H1 (cell line): ENCODE measurements around the gene FBLN2. TPM values are rescaled to one million over a fixed set of nuclear protein-coding genes. Genes with fewer than 3 reads are reported as not detected.

Experiments used
- CTCF ChIA-PET: fragments of 300-600 bp; sonication (Branson Sonifier 250); formaldehyde crosslinking; loops from one replicate; lab custom pipeline; 2021; ENCODE audit not compliant: partially characterized antibody; lab: Charles Lee
- POLR2A ChIA-PET: fragments of 300-600 bp; sonication (Branson Sonifier 250); formaldehyde crosslinking; loops from one replicate; lab custom pipeline; 2021; ENCODE audit warnings: inconsistent platforms; ENCODE audit not compliant: partially characterized antibody; lab: Charles Lee
- DNase-seq, 2 experiments: peaks; one replicate each; pipeline versions ENCODE4 v3.0.0 to v3.0.0-alpha.2; 2010 to 2022; ENCODE audit warnings: low spot score in 2 of 2, low read depth in 1 of 2, mixed read lengths in 1 of 2
- FAIRE-seq: peaks from 2 replicates; lab custom pipeline; 2011; peaks lifted over from hg19 to GRCh38; lab: Jason Lieb, UNC
- H2AFZ ChIP-seq: 2 replicates; pipeline ENCODE4 v1.8.1; 2012; ENCODE audit warnings: low read length, inconsistent platforms
- H2AK5ac ChIP-seq: 2 replicates; pipeline ENCODE4 v1.6.1; 2013; ENCODE audit warnings: low read depth, low read length
- H2BK120ac ChIP-seq: replicated peaks from 2 replicates; pipeline ENCODE3; 2013; ENCODE audit warnings: low read depth, low read length, inconsistent platforms
- H2BK12ac ChIP-seq: 2 replicates; pipeline ENCODE4 v1.6.1; 2013; ENCODE audit warnings: low read depth, low read length
- H2BK15ac ChIP-seq: 2 replicates; pipeline ENCODE4 v1.6.1; 2013; ENCODE audit warnings: low read length
- H2BK20ac ChIP-seq: 2 replicates; pipeline ENCODE4 v1.6.1; 2013; ENCODE audit warnings: low read length
- H2BK5ac ChIP-seq: 2 replicates; pipeline ENCODE4 v1.6.1; 2013; ENCODE audit warnings: low read depth, low read length
- H3K14ac ChIP-seq: 2 replicates; pipeline ENCODE4 v1.6.1; 2013; ENCODE audit warnings: inconsistent platforms; ENCODE audit not compliant: insufficient read length
- H3K18ac ChIP-seq: 2 replicates; pipeline ENCODE4 v1.6.1; 2013; ENCODE audit warnings: low read length; ENCODE audit errors: extremely low read depth
- H3K23ac ChIP-seq: 2 replicates; pipeline ENCODE4 v1.6.1; 2013; ENCODE audit warnings: inconsistent platforms; ENCODE audit not compliant: insufficient read length
- H3K23me2 ChIP-seq: 2 replicates; pipeline ENCODE4 v1.6.1; 2013; ENCODE audit warnings: low read depth, low read length
- H3K27ac ChIP-seq: 2 replicates; pipeline ENCODE4 v1.6.1; 2011; ENCODE audit warnings: low read depth, low read length, inconsistent platforms
- H3K27me3 ChIP-seq, 4 experiments: replicated peaks in 1 of 4; 1 replicate in 1 of 4; 2 replicates in 3 of 4; pipeline versions ENCODE4 v1.6.1 to v1.8.1; 2011 to 2013; ENCODE audit warnings: low read length in 3 of 4, mild to moderate bottlenecking in 3 of 4, inconsistent platforms in 2 of 4, mixed read lengths in 2 of 4, moderate library complexity in 1 of 4; ENCODE audit not compliant: control insufficient read depth in 3 of 4, insufficient read depth in 3 of 4; ENCODE audit errors: extremely low read depth in 1 of 4
- H3K36me3 ChIP-seq, 4 experiments: 2 replicates each; pipeline versions ENCODE4 v1.6.1 to v1.8.1; 2011 to 2013; ENCODE audit warnings: mild to moderate bottlenecking in 4 of 4, low read length in 3 of 4, moderate library complexity in 2 of 4, control low read depth in 1 of 4, inconsistent platforms in 1 of 4; ENCODE audit not compliant: insufficient read depth in 4 of 4, control insufficient read depth in 2 of 4
- H3K4ac ChIP-seq: replicated peaks from 2 replicates; pipeline ENCODE3; 2013; ENCODE audit warnings: low read length, low read depth, mixed read lengths, inconsistent platforms; ENCODE audit not compliant: insufficient read length
- H3K4me1 ChIP-seq, 4 experiments: replicated peaks in 1 of 4; 1 replicate in 1 of 4; 2 replicates in 3 of 4; pipeline versions ENCODE4 v1.6.1 to v1.8.1; 2011 to 2013; ENCODE audit warnings: low read length in 3 of 4, inconsistent platforms in 2 of 4, mixed read lengths in 1 of 4; ENCODE audit not compliant: insufficient read depth in 4 of 4, control insufficient read depth in 3 of 4
- H3K4me2 ChIP-seq, 2 experiments: 2 replicates each; pipeline versions ENCODE4 v1.6.1 to v1.8.1; 2011 to 2013; ENCODE audit warnings: low read depth in 2 of 2, low read length in 2 of 2, control low read depth in 1 of 2, inconsistent platforms in 1 of 2, mild to moderate bottlenecking in 1 of 2; ENCODE audit not compliant: insufficient read depth in 1 of 2
- H3K4me3 ChIP-seq, 4 experiments: fragments of 200-600, 300-600 bp in 1 of 4; sonication (generic), shearing (Covaris generic), sonication (Bioruptor Twin) in 1 of 4; 2 replicates each; pipeline versions ENCODE4 v1.5.1 to v1.8.1; 2011 to 2016; ENCODE audit warnings: low read length in 4 of 4, low read depth in 3 of 4, control low read depth in 2 of 4, inconsistent platforms in 2 of 4, mild to moderate bottlenecking in 2 of 4, mixed read lengths in 1 of 4, moderate library complexity in 1 of 4; ENCODE audit not compliant: insufficient read depth in 2 of 4; ENCODE audit errors: extremely low read depth in 1 of 4
- H3K56ac ChIP-seq: replicated peaks from 2 replicates; pipeline ENCODE3; 2013; ENCODE audit warnings: low read depth, mild to moderate bottlenecking, mixed read lengths, low read length, inconsistent platforms; ENCODE audit not compliant: insufficient read length
- H3K79me1 ChIP-seq: 2 replicates; pipeline ENCODE4 v1.6.1; 2013; ENCODE audit warnings: low read depth, low read length, control low read depth
- H3K79me2 ChIP-seq, 2 experiments: 2 replicates each; pipeline versions ENCODE4 v1.6.1 to v1.8.1; 2012 to 2013; ENCODE audit warnings: low read length in 2 of 2, mild to moderate bottlenecking in 2 of 2, inconsistent platforms in 1 of 2; ENCODE audit not compliant: insufficient read depth in 2 of 2, control insufficient read depth in 1 of 2
- H3K9ac ChIP-seq, 4 experiments: replicated peaks in 1 of 4; 1 replicate in 1 of 4; 2 replicates in 3 of 4; pipeline versions ENCODE4 v1.6.1 to v1.8.1; 2011 to 2013; ENCODE audit warnings: low read depth in 3 of 4, low read length in 3 of 4, control low read depth in 2 of 4, mild to moderate bottlenecking in 2 of 4, moderate library complexity in 2 of 4, inconsistent platforms in 1 of 4; ENCODE audit errors: extremely low read depth in 1 of 4
- H3K9me3 ChIP-seq, 2 experiments: 2 replicates each; pipeline versions ENCODE4 v1.6.1 to v1.8.1; 2012 to 2013; ENCODE audit warnings: mild to moderate bottlenecking in 2 of 2, moderate library complexity in 2 of 2, control low read depth in 1 of 2, inconsistent platforms in 1 of 2, low read depth in 1 of 2, low read length in 1 of 2, mixed read lengths in 1 of 2; ENCODE audit not compliant: insufficient read depth in 2 of 2
- H4K20me1 ChIP-seq, 2 experiments: replicated peaks in 1 of 2; 2 replicates each; pipeline versions ENCODE3 to v1.8.1; 2011 to 2013; ENCODE audit warnings: inconsistent platforms in 2 of 2, low read length in 2 of 2, mild to moderate bottlenecking in 1 of 2; ENCODE audit not compliant: insufficient read depth in 2 of 2, control insufficient read depth in 1 of 2
- H4K5ac ChIP-seq: 2 replicates; pipeline ENCODE4 v1.6.1; 2013; ENCODE audit warnings: low read length, low read depth, mixed read lengths, inconsistent platforms; ENCODE audit not compliant: insufficient read length
- H4K8ac ChIP-seq: 2 replicates; pipeline ENCODE4 v1.8.0; 2013; ENCODE audit warnings: mild to moderate bottlenecking, moderate library complexity, low read length, inconsistent platforms; ENCODE audit not compliant: insufficient read depth; ENCODE audit errors: extremely low read depth
- H4K91ac ChIP-seq: replicated peaks from 2 replicates; pipeline ENCODE3; 2013; ENCODE audit warnings: low read length, mixed read lengths, inconsistent platforms; ENCODE audit not compliant: insufficient read length
- CEBPB ChIP-seq: IDR thresholded peaks from 2 replicates; pipeline ENCODE4 v1.6.1; 2012; ENCODE audit warnings: low read depth, low read length
- CTCF ChIP-seq, 3 experiments: IDR thresholded peaks; 1 replicate in 2 of 3; 2 replicates in 1 of 3; pipeline versions ENCODE4 v1.5.1 to v1.6.1; 2011; ENCODE audit warnings: low read length in 3 of 3, mild to moderate bottlenecking in 3 of 3, inconsistent platforms in 2 of 3, low read depth in 1 of 3, moderate library complexity in 1 of 3; ENCODE audit not compliant: insufficient read depth in 1 of 3; ENCODE audit errors: control extremely low read depth in 1 of 3
- E2F6 ChIP-seq: IDR thresholded peaks from 2 replicates; pipeline ENCODE4 v1.6.1; 2012; ENCODE audit warnings: inconsistent platforms
- KDM5A ChIP-seq: fragments of 200-600 bp; IDR thresholded peaks from 2 replicates; pipeline ENCODE4 v1.7.1; 2012; ENCODE audit warnings: mild to moderate bottlenecking, low read length, inconsistent platforms, mixed read lengths
- RAD21 ChIP-seq, 2 experiments: IDR thresholded peaks in 1 of 2; conservative IDR thresholded peaks in 1 of 2; 2 replicates each; pipeline ENCODE4 v1.6.1; 2011; ENCODE audit warnings: low read depth in 2 of 2, low read length in 2 of 2, improper control_type of control experiment in 1 of 2, inconsistent platforms in 1 of 2, mild to moderate bottlenecking in 1 of 2, moderate library complexity in 1 of 2
- WGBS, 2 experiments: shearing (Covaris generic) in 1 of 2; methylation state at CpG; one replicate each; pipeline versions ENCODE4 v1.1.6 to v1.1.7; 2013 to 2015; ENCODE audit warnings: low lambda C conversion rate in 2 of 2, mixed read lengths in 2 of 2, inconsistent platforms in 1 of 2, low coverage in 1 of 2, missing lambda C conversion rate in 1 of 2; ENCODE audit not compliant: insufficient replicate concordance in 2 of 2, insufficient coverage in 1 of 2, insufficient read length in 1 of 2; ENCODE audit errors: extremely low coverage in 1 of 2, missing lambda C conversion rate in 1 of 2; 5-methylcytosine and 5-hydroxymethylcytosine counted together
- polyA plus RNA-seq, 7 experiments: library from polyadenylated mRNA; depleted of rRNA in 3 of 7; stranded (reverse) in 5 of 7; unstranded in 2 of 7; fragments of >200 nt in 5 of 7; fragments of 200-250 nt in 2 of 7; gene quantifications; 1 replicate in 5 of 7; 2 replicates in 1 of 7; 4 replicates in 1 of 7; pipeline versions ENCODE4 v1.2.1 to v1.2.3, GENCODE V29; 2011 to 2013; ENCODE audit warnings: missing spikeins in 2 of 7, mixed read lengths in 2 of 7
- total RNA-seq: library from RNA; stranded (reverse); fragmentation: NEBNext Ultra II Directional; extraction: Animal tissue kit (Norgen Biotek cat#: 25700); gene quantifications from 2 replicates; pipeline ENCODE4 v1.2.1, GENCODE V29; 2021

Gene FBLN2
- total and polyA plus RNA-seq, 2 of the 8 experiments (the other 6 are each of a cell fraction or from before 2014, with no cell fraction given): 17.4 to 24.2 TPM

- H3K36me3 ChIP-seq: no peaks in the 10 kb centered on the region
- H3K23me2 ChIP-seq: peaks cover 9% of the 10 kb centered on the region; the same call in 1 of the 2 replicates
- no peaks in the 10 kb centered on the region for H3K27me3 ChIP-seq
- H2BK12ac ChIP-seq: no peak overlapping the region
- TF ChIP-seq RAD21 (IDR thresholded peaks at IDR 0.05 in 1 of 2, conservative IDR thresholded peaks at IDR 0.05 in 1 of 2; ENCODE audit: low read depth in 2 of 2, low read length in 2 of 2): peak in 1 of 2 experiments; percentile 30; a peak in 2 of 4 replicates
- TF ChIP-seq E2F6: no peak
- no peak for TF ChIP-seq CEBPB
- TF ChIP-seq CTCF (IDR thresholded peaks at IDR 0.05; ENCODE audit: control extremely low read depth in 1 of 3, insufficient read depth in 1 of 3, low read depth in 1 of 3, low read length in 3 of 3): 0 out of 4 replicates have a peak, but pooled peaks of 1 of the 3 experiments have one; percentile 13
- no peak for TF ChIP-seq KDM5A
- H2BK5ac ChIP-seq: no peak overlapping the region
- H3K23ac ChIP-seq: no peak overlapping the region
- H2AFZ ChIP-seq: no peak overlapping the region
- H2BK120ac ChIP-seq: no peak overlapping the region
- no peaks in the 10 kb centered on the region for H3K79me1 ChIP-seq
- H3K27ac ChIP-seq: no peak overlapping the region
- H3K4ac ChIP-seq: no peak overlapping the region
- H3K14ac ChIP-seq: no peak overlapping the region
- ChIA-PET CTCF (interaction anchor here (0.5 to 4.2 kb wide), 21 partner anchors 9 to 429 kb away, joined by 3 to 28 read pairs (median 4); no protein-coding TSS in a partner anchor), POLR2A (interaction anchor here (0.6 kb wide), 1 partner anchor 118 kb away, joined by 3 read pairs; no protein-coding TSS in a partner anchor)
- H2BK15ac ChIP-seq: no peak overlapping the region
- H4K20me1 ChIP-seq: peaks cover 0 to 5% of the 10 kb centered on the region in 2 experiments
- no peak overlapping the region for H3K9ac ChIP-seq
- H3K79me2 ChIP-seq: no peaks in the 10 kb centered on the region
- DNase-seq (no peak), FAIRE-seq (no peak)
- no peak overlapping the region for H4K5ac ChIP-seq
- no peak overlapping the region for H3K18ac ChIP-seq
- H3K4me1 ChIP-seq: peaks cover 0 to 7% (median 3%) of the 10 kb centered on the region in 4 experiments; a peak in 3 of 7 replicates
- no peak overlapping the region for H2AK5ac ChIP-seq
- no peak overlapping the region for H3K4me2 ChIP-seq
- no peak overlapping the region for H3K56ac ChIP-seq
- H3K4me3 ChIP-seq: no peak overlapping the region
- no peaks in the 10 kb centered on the region for H3K9me3 ChIP-seq
- no peak overlapping the region for H4K8ac ChIP-seq
- WGBS, 2 experiments: 89% methylated on average over 31 of the region's 31 CpGs; no CpG with 5 or more reads in 1 of the 2 experiments
- H2BK20ac ChIP-seq: no peak overlapping the region
- H4K91ac ChIP-seq: no peak overlapping the region
These were observed 72.7 kb downstream of the FBLN2 start for GRCh38 chr3:13621381-13622221.
